Measurements from ENCODE around the gene TNNI2. TPM values are rescaled to one million over a fixed set of nuclear protein-coding genes. Genes with fewer than 3 reads are reported as not detected.

The TNNI2 gene
- total RNA-seq, 1 donor from 2014 or later = 1.1 TPM

DNA sequence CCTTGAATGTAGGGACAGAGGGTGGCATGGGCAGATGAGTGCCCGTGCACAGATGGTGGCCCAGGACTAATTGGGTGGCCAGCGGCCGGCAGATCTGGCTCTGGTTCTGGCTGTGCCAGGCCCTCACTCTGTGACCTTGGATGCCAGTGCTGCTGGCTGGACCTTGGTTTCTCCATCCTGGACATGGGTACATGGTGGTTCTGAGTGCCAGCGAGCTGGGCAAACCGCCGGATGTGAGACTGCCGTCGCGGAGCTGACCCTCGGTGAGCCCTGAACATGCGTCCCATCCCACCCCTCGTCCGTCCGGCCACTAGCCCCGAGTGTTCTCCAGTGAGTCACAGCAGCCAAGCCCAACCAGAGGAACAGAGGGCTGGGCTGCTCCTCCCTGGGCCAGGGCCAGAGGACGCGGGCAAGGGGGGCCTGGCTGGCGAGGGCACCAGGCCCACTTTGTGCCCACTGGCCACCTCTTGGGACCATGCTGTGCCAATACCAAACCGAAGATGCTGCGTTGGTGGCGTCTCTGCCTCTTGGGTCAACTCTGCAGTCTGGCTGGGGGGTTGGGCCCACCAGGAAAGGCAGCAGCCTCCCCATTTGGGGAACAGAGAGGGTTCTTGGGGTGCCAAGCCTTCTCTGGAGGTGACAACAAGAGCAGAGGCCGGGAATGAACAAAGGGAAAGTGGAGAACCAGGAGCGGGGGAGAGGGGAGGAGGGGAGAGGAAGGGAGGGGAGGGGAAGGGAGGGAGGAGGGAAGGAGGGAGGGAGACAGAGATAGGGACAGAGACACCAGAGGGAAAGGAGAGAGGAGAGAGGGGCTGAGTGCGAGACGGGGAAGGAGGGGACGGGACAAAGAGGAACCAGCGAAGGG is 24.8 kb downstream of the TNNI2 start:
- Mint-ChIP-seq H3K27ac (ENCODE audit: unreplicated experiment) (peak overlapping the region; percentile 99), H3K4me1 (ENCODE audit: unreplicated experiment) (peaks cover 50% of the 10 kb centered on the region), H3K36me3 (ENCODE audit: unreplicated experiment) (no peaks in the 10 kb centered on the region), H3K9me3 (ENCODE audit: unreplicated experiment) (no peaks in the 10 kb centered on the region), H3K4me3 (ENCODE audit: unreplicated experiment) (peak overlapping the region; percentile 63), H3K27me3 (ENCODE audit: unreplicated experiment) (no peaks in the 10 kb centered on the region)
- peak; percentile 98 for DNase-seq (ENCODE audit: extremely low spot score, unreplicated experiment)
- TF ChIP-seq, protein P1, sequence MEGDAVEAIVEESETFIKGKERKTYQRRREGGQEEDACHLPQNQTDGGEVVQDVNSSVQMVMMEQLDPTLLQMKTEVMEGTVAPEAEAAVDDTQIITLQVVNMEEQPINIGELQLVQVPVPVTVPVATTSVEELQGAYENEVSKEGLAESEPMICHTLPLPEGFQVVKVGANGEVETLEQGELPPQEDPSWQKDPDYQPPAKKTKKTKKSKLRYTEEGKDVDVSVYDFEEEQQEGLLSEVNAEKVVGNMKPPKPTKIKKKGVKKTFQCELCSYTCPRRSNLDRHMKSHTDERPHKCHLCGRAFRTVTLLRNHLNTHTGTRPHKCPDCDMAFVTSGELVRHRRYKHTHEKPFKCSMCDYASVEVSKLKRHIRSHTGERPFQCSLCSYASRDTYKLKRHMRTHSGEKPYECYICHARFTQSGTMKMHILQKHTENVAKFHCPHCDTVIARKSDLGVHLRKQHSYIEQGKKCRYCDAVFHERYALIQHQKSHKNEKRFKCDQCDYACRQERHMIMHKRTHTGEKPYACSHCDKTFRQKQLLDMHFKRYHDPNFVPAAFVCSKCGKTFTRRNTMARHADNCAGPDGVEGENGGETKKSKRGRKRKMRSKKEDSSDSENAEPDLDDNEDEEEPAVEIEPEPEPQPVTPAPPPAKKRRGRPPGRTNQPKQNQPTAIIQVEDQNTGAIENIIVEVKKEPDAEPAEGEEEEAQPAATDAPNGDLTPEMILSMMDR (IDR thresholded peaks at IDR 0.05) = no peak

DNA sequence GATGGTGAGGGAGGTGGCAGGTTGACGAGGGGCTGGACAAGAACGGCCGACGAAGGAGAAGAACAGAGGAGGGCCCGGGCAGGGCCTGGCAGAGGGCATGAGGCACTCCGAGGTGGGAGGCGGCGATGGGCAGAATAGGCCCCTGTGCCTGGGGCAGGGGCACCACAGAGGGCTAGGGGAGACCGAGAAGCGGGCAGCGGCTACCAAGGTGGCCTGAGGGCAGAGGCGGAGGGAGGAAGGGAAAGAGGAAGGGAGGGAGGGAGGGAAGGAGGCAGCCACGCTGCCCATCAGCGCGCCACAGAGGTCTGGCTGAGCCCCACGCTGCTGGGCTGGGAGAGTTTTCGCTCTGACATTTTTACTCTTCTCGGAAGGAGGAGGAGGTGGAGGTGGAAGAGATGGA is 25.4 kb downstream of the TNNI2 start:
- no peaks in the 10 kb centered on the region for H3K27me3 Mint-ChIP-seq (ENCODE audit: unreplicated experiment)
- H3K4me1 Mint-ChIP-seq (ENCODE audit: unreplicated experiment) = peaks cover 57% of the 10 kb centered on the region
- no peaks in the 10 kb centered on the region for H3K9me3 Mint-ChIP-seq (ENCODE audit: unreplicated experiment)
- TF ChIP-seq, protein P1 (IDR thresholded peaks at IDR 0.05) = no peak
- peak overlapping the region; percentile 99 for H3K27ac Mint-ChIP-seq (ENCODE audit: unreplicated experiment)
- no peak for DNase-seq (ENCODE audit: extremely low spot score, unreplicated experiment)
- H3K4me3 Mint-ChIP-seq (ENCODE audit: unreplicated experiment) = peak overlapping the region; percentile 63
- no peaks in the 10 kb centered on the region for H3K36me3 Mint-ChIP-seq (ENCODE audit: unreplicated experiment)

DNA sequence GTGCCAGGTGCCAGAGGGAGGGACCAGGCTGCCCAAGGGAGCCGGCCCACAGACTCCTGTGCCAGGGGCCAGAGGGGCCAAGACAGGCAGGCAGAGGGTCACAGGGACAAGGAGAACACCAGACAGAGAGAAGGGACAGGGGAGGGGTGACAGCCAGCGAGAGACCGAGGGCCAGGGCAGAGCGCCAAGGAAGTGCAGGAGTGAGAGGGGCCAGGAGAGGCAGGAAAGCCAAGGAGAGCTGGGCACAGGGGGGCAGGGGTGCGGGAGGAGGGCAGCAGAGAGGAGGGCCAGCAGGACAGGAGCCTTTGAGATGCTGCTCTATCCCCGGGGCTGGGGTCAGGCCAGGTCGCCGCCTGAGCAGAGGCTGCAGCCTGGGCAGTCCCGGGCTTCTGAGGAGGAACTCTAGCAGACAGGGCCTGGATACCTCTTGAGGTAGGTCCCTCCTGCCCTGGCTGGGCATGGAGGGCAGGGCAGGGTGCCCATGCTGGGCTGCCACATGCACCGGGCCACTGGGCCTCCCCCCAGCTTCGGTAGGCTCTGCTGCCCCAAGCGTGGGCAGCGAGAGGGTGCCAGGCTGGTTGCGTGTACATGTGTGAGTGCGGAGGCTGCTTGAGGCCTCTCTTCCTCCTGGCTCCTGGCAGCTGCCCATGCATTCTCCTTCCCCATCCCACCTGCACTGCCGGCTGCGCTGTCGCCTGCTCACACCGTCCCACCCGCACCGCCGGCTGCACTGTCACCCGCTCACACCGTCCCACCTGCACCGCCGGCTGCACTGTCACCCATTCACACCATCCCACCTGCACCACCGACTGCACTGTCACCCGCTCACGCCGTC is 26.3 kb downstream of the TNNI2 start:
- Mint-ChIP-seq H3K4me1 (ENCODE audit: unreplicated experiment) (peaks cover 64% of the 10 kb centered on the region), H3K27ac (ENCODE audit: unreplicated experiment) (peak overlapping the region; percentile 99), H3K9me3 (ENCODE audit: unreplicated experiment) (no peaks in the 10 kb centered on the region), H3K27me3 (ENCODE audit: unreplicated experiment) (no peaks in the 10 kb centered on the region), H3K36me3 (ENCODE audit: unreplicated experiment) (no peaks in the 10 kb centered on the region), H3K4me3 (ENCODE audit: unreplicated experiment) (peak overlapping the region; percentile 51)
- no peak for DNase-seq (ENCODE audit: extremely low spot score, unreplicated experiment)
- TF ChIP-seq, protein P1 (IDR thresholded peaks at IDR 0.05) = no peak

DNA sequence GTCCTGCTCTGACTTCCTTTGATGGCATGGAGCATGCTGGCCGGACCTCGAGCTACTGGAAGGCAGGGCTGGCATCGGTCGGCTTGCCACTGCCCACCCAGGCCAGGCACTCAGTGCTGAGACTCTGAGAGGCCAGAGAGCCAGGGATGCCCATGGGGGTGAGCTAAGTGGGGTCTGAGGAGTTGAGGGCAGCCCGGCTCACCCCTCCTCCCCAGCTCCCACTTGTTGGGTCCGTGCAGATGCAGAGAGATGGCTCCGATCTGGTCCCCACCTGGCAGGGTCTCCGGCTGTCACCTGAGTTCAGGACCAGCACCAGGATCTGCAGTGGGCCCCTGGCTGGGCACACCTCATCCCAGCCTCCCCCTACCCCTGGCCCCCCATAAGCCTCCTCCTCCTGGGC is 27.4 kb downstream of the TNNI2 start:
- H3K27me3 Mint-ChIP-seq (ENCODE audit: unreplicated experiment) = no peaks in the 10 kb centered on the region
- no peak overlapping the region for H3K4me3 Mint-ChIP-seq (ENCODE audit: unreplicated experiment)
- no peaks in the 10 kb centered on the region for H3K9me3 Mint-ChIP-seq (ENCODE audit: unreplicated experiment)
- peak overlapping the region; percentile 50 for H3K27ac Mint-ChIP-seq (ENCODE audit: unreplicated experiment)
- TF ChIP-seq, protein P1 (IDR thresholded peaks at IDR 0.05) = no peak
- H3K4me1 Mint-ChIP-seq (ENCODE audit: unreplicated experiment) = peaks cover 75% of the 10 kb centered on the region
- H3K36me3 Mint-ChIP-seq (ENCODE audit: unreplicated experiment) = no peaks in the 10 kb centered on the region
- DNase-seq (ENCODE audit: extremely low spot score, unreplicated experiment) = no peak

DNA sequence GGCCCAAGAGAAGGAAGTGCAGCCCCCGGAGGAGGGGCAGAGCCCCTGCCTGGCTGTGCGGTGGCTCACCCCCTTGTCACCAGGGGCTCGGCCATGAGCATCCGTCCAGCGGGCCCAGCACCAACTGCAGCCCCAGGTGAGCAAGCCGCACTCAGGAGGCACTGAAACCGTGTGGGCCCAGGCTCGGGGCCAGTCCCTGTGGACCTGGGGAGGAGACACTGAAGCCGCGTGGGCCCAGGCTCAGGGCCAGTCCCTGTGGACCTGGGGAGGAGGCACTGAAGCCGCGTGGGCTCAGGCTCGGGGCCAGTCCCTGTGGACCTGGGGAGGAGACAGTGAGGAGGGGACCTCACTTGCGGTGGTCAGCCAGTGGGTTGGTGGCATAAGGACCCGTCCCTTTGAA is 28.0 kb downstream of the TNNI2 start:
- Mint-ChIP-seq H3K27me3 (ENCODE audit: unreplicated experiment) (no peaks in the 10 kb centered on the region), H3K4me3 (ENCODE audit: unreplicated experiment) (no peak overlapping the region), H3K27ac (ENCODE audit: unreplicated experiment) (no peak overlapping the region), H3K9me3 (ENCODE audit: unreplicated experiment) (no peaks in the 10 kb centered on the region), H3K36me3 (ENCODE audit: unreplicated experiment) (no peaks in the 10 kb centered on the region), H3K4me1 (ENCODE audit: unreplicated experiment) (peaks cover 79% of the 10 kb centered on the region)
- TF ChIP-seq, protein P1 (IDR thresholded peaks at IDR 0.05) = no peak
- DNase-seq (ENCODE audit: extremely low spot score, unreplicated experiment) = no peak
